Measurements from ENCODE around the gene RETREG3. TPM values are rescaled to one million over a fixed set of nuclear protein-coding genes. Genes with fewer than 3 reads are reported as not detected.

RETREG3 gene
- total and polyA plus RNA-seq, 2 donors (not counting 1 experiment from before 2014, with no cell fraction given): 44.1 to 108 TPM

- DNase-seq (peak; percentile 94), ATAC-seq (ENCODE audit: low read depth) (peak; percentile 91)
- Histone ChIP-seq H4K20me1 (ENCODE audit: control insufficient read depth, insufficient read depth, low read length, poor library complexity, severe bottlenecking) (peaks cover 6% of the 10 kb centered on the region), H3K4me2 (replicated peaks; ENCODE audit: low read depth, low read length, poor library complexity, severe bottlenecking) (peak overlapping the region; percentile 97), H3K9ac (ENCODE audit: low read length) (peak overlapping the region; percentile 88), H3K4me3 (ENCODE audit: control extremely low read depth in 1 of 5, extremely low read depth in 1 of 5, insufficient read depth in 1 of 5, low read depth in 2 of 5, low read length in 4 of 5) (peak overlapping the region; percentile 61 to 99 (median 90)), H3K36me3 (replicated peaks in 1 of 2; ENCODE audit: control extremely low read depth in 1 of 2, control insufficient read depth in 1 of 2, extremely low read depth in 1 of 2, insufficient read depth in 2 of 2, low read length in 1 of 2) (no peaks in the 10 kb centered on the region), H3K79me2 (ENCODE audit: control insufficient read depth, insufficient read depth, low read length) (peaks cover 17% of the 10 kb centered on the region), H3K27me3 (replicated peaks in 1 of 4; ENCODE audit: control extremely low read depth in 1 of 4, control insufficient read depth in 3 of 4, insufficient read depth in 4 of 4, low read length in 3 of 4) (no peaks in the 10 kb centered on the region), H3K9me3 (ENCODE audit: control extremely low read depth in 1 of 3, control insufficient read depth in 2 of 3, insufficient read depth in 1 of 3, low read length in 2 of 3) (no peaks in the 10 kb centered on the region), H3K27ac (ENCODE audit: low read length in 2 of 2) (peak overlapping the region; percentile 88 to 96), H2AFZ (ENCODE audit: insufficient read depth, low read depth, low read length, poor library complexity, severe bottlenecking) (peak overlapping the region; percentile 84), H3K4me1 (ENCODE audit: control insufficient read depth in 2 of 2, insufficient read depth in 2 of 2, low read length in 2 of 2) (peaks cover 15 to 27% of the 10 kb centered on the region in 2 donors)
- Mint-ChIP-seq H3K4me3 (peak overlapping the region; percentile 96), H3K27me3 (no peaks in the 10 kb centered on the region), H3K4me1 (peaks cover 20% of the 10 kb centered on the region), H3K9me3 (ENCODE audit: insufficient read depth) (no peaks in the 10 kb centered on the region), H3K27ac (peak overlapping the region; percentile 98)
- intact Hi-C loops (cut with micrococcal nuclease): loop anchor here (1.0 to 5.0 kb wide), 4 partner anchors 8 to 268 kb away; partner anchors contain the start of genes BECN1, COASY, NAGLU and PSMC3IP
- 1% methylated on average over 78 of the region's 82 CpGs for WGBS (ENCODE audit: insufficient coverage)
- POLR2A ChIA-PET: interaction anchor here (0.5 to 1.8 kb wide), 10 partner anchors 8 to 762 kb away, joined by 3 to 18 read pairs (median 6); partner anchors contain the start of genes COASY, MLX, NAGLU and PSMC3IP
- CTCF ChIA-PET: interaction anchor here (0.6 to 2.7 kb wide), 9 partner anchors 11 to 431 kb away, joined by 3 to 17 read pairs (median 3); partner anchors contain the start of genes MLX, NAGLU and PSMC3IP
- TF ChIP-seq EZH2 (IDR thresholded peaks at IDR 0.05; ENCODE audit: borderline replicate concordance, insufficient read depth, low read depth, low read length, poor library complexity, severe bottlenecking) (no peak), CTCF (IDR thresholded peaks at IDR 0.05) (no peak)
These were observed 54.7 kb downstream of the RETREG3 start for GRCh38 chr17:42554250-42555121.

Data from B cell (primary cell).